ENCODE measurements around the gene CFHR4.
"Not testable (repeated sequence)": the region's sequence is repeated elsewhere in the genome, so short reads cannot be mapped to it uniquely, and the experiment has no call there.

Gene CFHR4

DNA sequence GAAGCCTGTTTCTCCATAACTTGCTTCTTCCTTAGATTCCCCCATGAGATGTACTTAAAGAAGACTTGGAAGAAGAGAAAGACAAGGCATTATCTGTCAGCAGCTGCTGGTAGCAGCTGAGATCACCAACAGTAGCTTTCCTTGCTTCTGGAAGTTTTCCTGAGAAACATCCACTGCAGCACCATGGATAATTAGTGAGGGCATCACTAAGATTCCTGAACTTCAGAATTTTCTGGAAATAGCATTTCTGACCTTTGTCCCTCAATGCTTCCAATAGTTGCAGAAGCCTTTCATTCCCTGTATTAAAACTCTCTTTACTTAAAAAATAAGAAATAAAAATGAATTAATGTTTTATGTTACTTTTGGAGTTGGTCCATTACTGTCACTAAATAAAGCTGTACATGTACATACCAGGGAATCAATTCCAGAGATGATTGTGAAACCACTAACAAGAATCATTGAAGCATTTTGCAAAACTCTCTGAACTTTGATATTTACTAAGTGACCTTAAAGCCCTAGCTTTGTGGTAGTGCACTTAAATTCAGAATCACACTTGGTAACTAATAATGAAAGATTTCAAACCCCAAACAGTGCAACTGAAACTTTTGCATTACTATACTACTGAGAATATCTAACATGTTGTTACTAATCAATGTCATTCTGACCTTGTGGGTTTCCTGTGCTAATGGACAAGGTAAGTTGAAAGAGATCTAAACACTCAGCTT, at the start of gene CFHR4:
Gene CFHR4, plus strand, starts transcription at position 538 of the 725 bp plus-strand sequence. Its CDS starts 99 bp downstream, at position 637.
- DNase-seq, result no peak

DNA sequence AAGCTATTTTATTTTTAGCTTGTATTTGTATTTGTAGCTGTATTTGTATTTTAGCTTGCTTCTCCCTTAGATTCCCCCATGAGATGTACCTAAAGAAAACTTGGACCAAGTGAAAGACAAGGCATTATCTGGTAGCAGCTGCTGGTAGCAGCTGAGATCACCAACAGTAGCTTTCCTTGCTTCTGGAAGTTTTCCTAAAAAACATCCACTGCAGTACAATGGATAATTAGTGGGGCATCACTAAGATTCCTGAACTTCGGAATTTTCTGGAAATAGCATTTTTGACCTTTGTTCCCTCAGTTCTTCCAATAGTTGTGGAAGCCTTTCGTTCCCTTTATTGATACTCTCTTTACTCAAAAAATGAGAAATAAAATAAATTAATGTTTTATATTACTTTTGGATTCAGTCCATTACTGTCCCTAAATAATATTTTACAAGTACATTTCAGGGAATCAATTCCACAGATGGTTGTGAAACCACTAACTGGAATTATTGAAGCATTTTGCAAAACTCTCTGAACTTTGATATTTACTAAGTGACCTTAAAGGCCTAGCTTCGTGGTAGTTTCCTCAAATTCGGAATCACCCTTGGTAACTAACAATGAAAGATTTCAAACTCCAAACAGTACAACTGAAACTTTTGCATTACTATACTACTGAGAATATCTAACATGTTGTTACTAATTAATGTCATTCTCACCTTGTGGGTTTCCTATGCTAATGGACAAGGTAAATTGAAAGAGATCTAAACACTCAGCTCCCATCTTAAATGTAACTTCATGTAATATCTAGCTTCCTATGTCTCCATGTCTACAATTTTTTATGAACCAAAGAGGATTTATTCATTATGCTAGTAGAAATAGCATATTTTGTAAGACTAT, 38.0 kb upstream of the CFHR4 start:
- DNase-seq, result not testable (repeated sequence)

DNA sequence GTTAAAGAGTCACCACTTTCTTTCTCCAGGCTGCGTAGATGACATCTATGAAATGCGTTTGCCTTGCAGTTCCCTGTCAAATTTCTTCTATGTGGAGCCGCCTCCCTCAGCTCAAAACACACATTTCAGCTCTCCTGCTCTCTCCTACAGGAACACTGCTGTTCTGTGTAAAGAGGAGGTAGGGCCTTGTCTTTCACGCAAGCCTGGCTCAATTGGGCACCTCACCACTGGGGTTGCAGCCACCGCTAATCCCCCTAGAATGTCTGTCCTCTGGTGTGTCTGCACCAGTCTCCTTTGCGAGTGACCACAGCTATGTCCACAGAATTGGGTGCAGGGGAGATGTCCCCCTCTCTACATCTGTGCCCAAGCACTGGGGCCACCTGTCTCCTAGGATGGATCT, 31.8 kb upstream of the CFHR4 start:
- DNase-seq, result no peak

DNA sequence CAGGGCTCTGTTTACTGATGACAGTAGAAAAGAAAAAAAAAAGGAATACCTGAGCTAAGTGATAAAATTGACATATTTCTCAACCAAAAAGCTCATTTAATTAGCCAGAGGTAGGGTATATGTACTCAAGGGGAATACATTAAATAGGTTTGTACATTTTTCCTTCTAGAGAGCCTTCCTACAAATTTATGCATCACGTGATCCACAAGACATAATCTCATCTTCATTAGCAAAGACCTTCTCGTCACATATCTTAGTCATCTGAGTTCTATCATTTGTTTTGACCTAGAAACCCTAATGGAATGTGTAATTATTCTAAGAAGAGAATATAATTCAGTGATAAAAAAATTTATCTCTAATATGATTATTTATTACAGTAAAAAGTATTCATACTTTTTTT, 30.7 kb upstream of the CFHR4 start:
- no peak for DNase-seq

DNA sequence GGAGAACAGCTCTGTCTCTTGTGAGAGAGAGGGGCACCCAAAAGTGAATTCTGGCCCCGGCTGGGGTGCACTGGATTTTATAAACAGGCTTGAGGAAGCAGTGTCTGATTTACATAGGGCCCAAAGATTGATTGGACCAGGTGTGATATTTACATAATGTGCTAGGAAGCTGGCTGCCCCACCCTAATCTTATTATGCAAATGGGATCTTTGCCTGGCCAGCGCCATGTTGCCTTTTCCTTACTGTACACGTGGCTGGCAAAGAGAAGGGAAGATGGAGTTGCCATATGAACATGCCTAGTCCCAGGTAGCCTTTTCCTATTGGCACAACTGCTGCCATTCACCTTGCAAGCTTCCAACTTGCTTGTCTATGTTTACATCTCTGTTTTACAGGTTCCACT, 29.0 kb upstream of the CFHR4 start:
- no peak for DNase-seq

DNA sequence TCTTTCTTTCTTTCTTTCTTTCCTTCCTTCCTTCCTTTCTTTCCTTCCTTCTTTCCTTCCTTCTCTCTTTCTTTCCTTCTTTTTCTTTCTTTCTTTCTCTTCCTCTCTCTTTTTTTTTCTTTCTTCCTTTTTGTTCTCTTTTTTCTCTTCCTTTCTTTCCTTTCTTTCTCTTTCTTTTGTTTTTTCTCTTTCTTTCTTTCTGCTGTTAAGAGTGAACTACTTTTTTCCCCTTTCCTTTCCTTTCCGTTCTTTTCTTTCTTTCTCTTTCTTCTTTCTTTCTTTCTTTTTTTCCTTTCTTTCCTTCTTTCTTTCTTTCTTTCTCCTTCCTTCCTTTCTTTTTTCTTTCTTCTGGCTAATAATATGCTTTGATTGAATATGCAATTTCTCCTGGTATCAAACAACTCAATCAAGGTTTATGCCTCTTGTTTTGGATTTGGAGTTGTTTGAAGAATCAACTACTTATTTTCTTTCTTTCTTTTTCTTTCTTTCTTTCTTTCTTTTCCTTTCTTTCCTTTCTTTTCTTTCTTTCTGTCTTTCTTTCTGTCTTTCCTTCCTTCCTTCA, 27.4 kb upstream of the CFHR4 start:
- DNase-seq, result no peak

DNA sequence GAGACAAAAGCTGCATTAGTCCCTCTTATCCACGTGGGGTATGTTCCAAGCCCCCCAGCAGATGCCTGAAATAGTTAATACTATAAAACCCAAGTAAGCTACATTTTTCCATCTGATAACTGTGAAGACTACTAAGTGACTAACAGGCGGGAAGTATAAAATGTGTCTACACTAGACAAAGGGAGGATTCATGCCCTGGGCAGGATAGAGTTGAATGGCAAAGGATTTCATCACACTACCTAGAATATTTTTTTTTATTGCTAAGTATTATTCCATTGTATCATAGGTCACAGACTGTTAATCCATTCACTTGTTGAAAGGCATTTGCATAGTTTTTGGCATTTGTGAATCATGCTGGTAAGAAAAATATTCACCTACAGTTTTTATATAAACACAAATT, 26.4 kb upstream of the CFHR4 start:
- DNase-seq, result no peak

DNA sequence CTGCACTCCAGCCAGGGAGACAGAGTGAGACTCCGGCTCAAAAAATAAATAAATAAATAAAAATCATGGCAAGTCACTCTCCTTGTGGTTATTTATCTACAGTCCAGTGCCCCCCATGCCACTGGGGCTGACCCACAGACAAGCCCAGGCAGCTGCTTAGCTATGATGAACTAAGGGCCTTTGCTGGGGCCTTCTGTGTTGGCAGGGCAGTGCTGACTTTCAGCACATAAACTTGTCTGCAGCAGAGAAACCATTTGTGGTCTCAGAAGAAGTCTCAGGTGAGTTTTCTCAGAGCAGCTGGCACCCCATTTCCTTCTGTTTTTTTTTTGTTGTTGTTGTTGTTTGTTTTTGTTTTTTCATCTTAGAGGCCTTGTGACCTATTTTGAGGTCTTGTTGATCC, 20.9 kb upstream of the CFHR4 start:
- no peak for DNase-seq

DNA sequence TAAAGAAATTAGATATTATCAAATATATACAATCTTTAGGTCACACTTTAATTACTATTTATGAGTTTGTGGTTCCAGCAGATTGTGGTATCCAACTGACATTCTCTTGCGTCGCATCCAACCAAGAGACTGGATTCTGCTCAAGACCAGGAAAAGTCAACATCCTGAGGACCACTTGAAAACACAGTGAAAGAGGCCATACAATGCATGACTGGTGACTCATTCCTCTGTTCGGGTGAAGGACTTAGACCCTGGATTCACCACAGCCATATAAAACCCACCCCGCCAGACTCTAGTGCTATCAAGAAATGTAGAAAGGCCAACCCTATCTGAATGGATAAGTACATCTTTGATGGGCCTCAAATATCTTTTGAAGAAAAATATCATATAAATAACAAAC, 14.5 kb upstream of the CFHR4 start:
- no peak for DNase-seq

DNA sequence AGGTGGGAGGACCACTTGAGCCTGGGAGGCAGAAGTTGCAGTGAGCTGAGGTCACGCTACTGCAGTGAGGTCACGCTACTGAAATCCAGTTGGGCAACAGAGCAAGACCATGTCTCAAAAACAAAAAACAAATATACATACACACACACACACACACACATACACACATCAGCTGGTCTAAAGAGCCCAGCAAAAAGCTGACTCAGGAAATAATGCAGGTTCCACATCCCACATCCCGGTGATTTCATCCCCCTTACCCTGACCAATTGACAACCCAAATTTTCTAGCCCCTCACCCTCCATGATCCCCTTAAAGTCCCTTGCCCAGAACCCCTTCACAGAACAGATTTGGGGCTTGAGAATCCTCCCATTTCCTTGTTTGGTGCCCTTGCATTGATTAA, 11.9 kb upstream of the CFHR4 start:
- no peak for DNase-seq

DNA sequence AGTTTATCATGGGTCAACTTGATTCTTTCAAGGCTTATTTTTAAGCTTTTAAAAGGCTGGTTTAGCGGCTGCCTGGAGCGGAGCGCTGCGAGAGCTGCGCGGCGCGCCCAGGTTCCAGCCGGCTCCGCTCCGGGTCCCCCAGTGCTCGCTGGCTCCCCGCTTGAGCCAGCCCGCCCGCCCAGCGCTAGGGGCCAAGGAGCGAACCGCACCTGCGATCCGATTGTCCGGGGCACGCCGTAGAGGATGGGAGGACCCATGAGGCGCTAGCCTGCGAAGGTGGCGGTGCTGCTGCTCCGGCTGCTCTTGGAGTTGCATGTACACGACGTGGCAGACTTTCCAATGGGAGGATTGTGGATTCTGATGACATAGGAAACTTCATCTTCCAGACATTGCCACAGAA, 9.9 kb upstream of the CFHR4 start:
- DNase-seq, result no peak

DNA sequence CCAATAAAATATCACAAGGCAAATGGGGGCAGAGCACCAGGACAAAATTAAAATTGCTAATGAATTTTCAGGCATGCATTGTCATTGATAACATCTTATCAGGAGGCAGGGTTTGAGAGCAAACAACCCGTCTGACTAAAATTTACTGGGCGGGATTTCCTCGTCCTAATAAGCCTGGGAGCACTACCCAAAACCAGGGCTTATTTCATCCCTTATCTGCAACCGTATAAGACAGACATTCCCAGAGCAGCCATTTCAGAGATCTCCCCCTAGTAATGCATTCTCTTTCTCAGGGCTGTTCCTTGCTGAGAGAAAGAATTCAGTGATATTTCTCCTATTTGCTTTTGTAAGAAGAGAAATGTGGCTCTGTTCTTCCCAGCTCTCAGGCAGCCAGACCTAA, 1.3 kb upstream of the CFHR4 start:
- DNase-seq, result not testable (repeated sequence)

DNA sequence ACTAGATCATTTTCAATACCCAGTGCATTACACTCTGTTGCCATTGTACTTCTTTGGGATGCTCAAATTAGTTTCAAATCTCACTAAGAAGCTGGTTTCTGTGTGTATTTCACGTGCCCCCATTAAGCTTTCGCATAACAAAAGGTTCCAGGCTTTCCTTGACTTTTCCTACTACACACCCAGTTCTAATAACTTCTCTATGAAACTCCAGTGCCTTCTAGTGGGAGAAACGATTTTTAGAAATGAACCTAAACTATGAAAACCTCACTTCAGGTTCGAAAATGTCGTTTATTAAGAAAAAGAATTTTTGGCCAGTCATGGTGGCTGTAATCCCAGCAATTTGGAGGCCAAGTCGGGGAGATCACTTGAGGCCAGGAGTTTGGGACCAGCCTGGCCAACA, 2.8 kb downstream of the CFHR4 start:
- DNase-seq, result no peak

DNA sequence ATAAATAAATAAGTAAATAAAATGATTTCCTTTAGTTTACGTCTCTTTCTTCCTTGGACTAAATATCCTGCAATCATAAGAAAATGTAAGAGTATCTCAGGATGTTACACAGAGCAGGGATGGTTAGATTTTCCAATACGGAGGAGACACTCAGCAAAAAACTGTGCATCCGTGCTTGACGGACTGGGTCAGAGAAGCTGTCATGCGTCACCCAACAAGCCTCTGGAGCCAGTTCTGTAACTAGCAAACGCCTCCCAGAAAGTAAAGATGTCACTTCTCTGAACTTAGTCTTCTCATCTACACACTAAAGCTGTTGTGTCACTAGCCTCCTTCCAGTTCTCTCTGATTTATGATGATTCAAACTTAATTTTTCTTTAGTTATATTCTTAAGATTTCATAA, 3.4 kb downstream of the CFHR4 start:
- DNase-seq, result no peak

DNA sequence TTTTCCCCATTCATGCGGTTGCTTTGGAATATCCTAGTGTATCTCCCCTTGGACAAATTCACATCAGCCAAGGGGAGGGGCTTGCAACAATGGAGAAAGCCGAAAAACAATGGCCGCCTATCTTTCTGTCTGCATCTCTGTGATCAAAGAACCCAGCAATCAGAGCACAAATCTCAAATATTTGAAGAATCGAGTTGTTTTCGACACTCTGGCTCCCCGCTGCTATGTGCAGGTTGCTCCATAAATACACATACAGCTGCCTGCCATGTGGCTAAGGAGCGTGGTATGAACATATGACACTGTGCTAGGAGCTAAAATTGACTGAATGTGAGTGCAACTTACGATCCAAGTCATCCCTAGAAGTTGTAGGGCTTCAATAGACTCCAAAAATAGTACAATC, 8.5 kb downstream of the CFHR4 start:
- no peak for DNase-seq

DNA sequence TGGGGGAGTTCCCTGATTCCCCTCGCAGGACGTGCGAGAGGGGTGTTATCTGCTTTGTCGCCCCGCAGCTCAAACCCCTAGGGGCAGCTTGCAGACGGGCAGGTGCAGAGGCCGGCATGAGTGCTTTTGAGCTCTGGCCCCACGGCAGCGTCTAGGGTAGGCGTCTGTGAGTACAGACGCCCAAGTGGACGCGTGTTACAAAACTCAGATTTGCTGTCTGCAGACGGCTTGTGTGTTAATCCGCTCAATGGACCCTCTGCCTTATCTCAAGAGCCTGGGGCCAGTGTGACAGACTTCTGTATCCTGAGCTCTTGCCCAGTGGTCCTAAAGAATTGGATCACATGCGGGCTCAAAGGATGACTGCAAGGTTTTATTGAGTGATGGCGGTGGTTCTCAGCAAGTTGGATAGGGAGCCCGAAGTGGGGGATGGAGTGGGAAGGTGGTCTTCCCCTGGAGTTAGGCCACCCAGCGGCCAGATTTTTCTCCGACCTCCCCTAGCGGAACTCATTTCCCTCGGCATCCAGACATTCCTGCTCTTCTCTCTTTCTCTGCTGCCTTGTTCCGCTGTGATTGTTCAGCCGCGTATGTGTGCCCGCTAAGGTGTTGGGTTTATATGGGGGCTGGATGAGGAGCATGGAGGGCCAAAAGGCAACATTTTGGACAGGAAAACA, 9.4 kb downstream of the CFHR4 start:
- no peak for DNase-seq

DNA sequence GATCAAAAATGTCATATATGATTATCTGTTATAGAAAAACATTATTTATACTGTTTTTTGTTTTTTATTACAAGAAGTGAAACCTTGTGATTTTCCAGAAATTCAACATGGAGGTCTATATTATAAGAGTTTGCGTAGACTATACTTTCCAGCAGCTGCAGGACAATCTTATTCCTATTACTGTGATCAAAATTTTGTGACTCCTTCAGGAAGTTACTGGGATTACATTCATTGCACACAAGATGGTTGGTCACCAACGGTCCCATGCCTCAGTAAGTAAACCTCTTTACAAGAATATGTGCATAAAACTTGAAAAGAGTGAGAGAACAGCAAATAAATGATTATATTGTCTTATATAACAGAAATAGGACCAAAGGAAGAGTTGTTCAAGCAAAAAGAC, 14.5 kb downstream of the CFHR4 start:
- no peak for DNase-seq

DNA sequence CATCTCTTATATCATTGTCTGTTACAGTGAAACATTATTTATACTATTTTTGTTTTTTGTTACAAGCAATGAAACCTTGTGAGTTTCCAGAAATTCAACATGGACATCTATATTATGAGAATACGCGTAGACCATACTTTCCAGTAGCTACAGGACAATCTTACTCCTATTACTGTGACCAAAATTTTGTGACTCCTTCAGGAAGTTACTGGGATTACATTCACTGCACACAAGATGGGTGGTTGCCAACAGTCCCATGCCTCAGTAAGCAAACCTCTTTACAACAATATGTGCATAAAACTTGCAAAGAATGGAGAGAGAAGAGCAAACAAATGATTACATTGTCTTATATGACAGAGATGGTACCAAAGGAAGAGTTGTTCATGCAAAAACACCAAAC, 22.4 kb downstream of the CFHR4 start:
- no peak for DNase-seq

DNA sequence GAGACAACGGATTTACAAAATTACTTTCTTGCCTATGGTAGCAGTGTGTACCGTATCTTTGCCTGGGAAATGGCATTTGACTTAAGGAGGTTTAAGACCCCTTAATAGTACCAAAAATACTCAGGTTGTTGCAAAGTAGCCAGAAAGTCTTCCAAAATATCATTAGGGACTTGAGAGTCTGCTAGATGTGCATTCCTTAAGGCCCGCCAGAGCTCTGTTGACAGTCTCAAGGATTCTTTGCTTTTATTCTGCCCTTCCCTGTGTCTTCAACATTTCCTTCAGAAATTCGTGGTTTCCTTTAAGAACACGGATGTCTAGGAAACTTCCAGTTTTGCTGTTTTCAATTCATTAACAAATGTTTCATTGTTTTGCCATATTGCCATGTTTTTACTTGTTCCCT, 24.4 kb downstream of the CFHR4 start:
- not testable (repeated sequence) for DNase-seq

DNA sequence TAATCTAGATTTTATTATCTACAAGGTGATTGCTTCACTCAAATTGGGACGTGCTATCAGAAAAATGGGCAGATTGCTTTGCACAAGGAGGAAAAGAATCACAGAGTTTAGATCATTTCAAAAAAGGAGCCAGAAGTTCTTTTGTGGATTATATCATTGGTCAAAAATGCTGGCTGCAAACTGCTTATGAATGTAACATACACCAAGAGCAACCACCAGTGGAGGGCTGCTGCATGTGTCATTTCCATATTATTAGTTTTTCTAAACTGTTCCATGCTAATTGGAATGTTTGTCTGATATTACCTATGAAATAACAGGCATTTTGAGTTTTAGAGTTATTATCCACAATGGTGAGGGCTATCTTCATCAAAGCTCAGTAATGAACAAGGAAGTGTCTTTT, 39.0 kb downstream of the CFHR4 start:
- not testable (repeated sequence) for DNase-seq

DNA sequence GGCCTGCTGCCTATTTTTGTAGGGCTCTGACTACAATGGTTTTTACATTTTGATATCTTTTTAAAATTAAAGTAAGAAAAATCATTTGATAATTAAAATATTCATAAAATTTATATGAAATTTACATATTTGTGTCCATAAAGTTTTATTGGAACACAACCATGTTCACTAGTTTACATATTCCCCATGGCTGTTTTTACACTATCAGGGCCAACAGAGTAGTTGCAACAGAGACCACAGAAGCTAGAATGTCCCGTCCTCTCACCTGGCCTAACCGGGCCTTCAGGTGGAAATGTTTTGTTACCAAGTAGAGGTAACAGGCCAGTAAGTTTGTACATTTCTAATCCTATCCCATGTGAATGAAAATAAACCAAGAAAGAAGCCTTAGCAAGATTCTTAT, 45.0 kb downstream of the CFHR4 start:
- DNase-seq, result not testable (repeated sequence)

DNA sequence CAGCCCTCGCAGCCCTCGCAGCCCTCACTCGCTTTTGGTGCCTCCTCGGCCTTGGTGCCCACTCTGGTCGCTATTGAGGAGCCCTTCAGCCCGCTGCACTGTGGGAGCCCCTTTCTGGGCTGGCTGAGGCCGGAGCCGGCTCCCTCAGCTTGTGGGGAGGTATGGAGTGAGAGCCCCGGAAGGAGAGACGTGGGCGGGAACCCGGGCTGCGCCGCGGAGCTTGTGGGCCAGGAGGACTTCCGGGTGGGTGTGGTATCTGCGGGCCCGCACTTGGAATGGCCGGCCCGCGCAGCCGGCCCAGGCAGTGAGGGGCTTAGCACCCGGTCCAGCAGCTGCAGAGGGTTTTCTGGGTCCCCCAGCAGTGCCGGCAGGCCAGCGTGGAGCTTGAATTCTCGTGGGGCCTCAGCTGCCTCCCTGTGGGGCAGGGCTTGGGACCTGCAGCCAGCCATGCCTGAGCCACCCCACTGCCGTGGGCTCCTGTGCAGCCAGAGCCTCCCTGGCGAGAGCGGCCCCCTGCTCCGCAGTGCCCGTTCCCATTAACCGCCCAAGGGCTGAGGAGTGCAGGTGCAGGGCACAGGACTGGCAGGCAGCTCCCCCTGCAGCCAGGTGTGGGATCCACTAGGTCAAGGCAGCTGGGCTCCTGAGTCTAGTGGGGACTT, 45.8 kb downstream of the CFHR4 start:
- no peak for DNase-seq

DNA sequence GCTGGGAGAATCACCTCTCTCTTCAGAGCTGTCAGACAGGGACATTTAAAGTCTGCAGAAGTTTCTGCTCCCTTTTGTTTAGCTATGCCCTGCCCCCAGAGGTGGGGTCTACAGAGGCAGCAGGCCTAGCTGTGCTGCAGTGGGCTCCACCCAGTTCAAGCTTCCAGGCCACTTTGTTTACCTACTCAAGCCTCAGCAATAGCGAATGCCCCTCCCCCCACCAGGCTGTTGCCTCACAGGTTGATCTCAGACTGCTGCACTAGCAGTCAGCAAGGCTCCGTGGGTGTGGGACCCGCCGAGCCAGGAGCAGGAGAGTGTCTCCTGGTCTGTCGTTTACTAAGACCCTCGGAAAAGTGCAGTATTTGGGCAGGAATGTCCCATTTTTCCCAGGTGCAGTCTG, 53.6 kb downstream of the CFHR4 start:
- not testable (repeated sequence) for DNase-seq
